HEK293 (cell line): ENCODE data around the gene CNTN2.

ENCODE experiments used
- CTCF ChIA-PET: fragments of 350-600 bp; formaldehyde crosslinking; extraction: SDS; loops from one replicate; lab custom pipeline; 2021; ENCODE audit warnings: antibody characterized with exemption; lab: Yijun Ruan, JAX
- POLR2A ChIA-PET: fragments of 300-600 bp; formaldehyde crosslinking; extraction: SDS; loops from one replicate; lab custom pipeline; 2020; ENCODE audit warnings: antibody characterized with exemption, inconsistent platforms; lab: Yijun Ruan, JAX
- H3K27ac ChIP-seq: fragments of 200-500 bp; sonication (Bioruptor generic); 2 replicates; pipeline ENCODE4 v1.5.1; 2014; ENCODE audit warnings: low read depth, low read length, control low read depth, inconsistent platforms; ENCODE audit errors: extremely low read depth
- H3K36me3 ChIP-seq, 2 experiments: fragments of 200-500 bp in 1 of 2; sonication (Bioruptor generic) in 1 of 2; 1 replicate in 1 of 2; 2 replicates in 1 of 2; pipeline ENCODE4 v1.5.1; 2014 to 2017; ENCODE audit warnings: inconsistent platforms in 2 of 2, low read length in 2 of 2; ENCODE audit not compliant: control insufficient read depth in 2 of 2, insufficient read depth in 1 of 2
- H3K4me1 ChIP-seq: fragments of 200-500 bp; sonication (Bioruptor generic); 2 replicates; pipeline ENCODE4 v1.5.1; 2014; ENCODE audit warnings: mild to moderate bottlenecking, low read length, inconsistent platforms; ENCODE audit not compliant: control insufficient read depth, insufficient read depth
- H3K4me3 ChIP-seq: 2 replicates; pipeline ENCODE4 v1.5.1; 2011; ENCODE audit warnings: low read depth, mild to moderate bottlenecking, control low read depth, low read length, moderate library complexity
- H3K9me3 ChIP-seq: fragments of 200-500 bp; sonication (Bioruptor generic); 2 replicates; pipeline ENCODE4 v1.5.1; 2014; ENCODE audit warnings: low read depth, low read length, inconsistent platforms; ENCODE audit not compliant: control insufficient read depth, insufficient read depth
- BCL11B ChIP-seq: fragments of 450-650 bp; formaldehyde crosslinking; IDR thresholded peaks from 2 replicates; pipeline ENCODE4 v1.5.1; 2016; ENCODE audit warnings: low read depth, missing biosample characterization, missing genetic modification characterization
- EGR2 ChIP-seq: fragments of 450-650 bp; formaldehyde crosslinking; IDR thresholded peaks from 2 replicates; pipeline ENCODE4 v1.5.1; 2016; ENCODE audit warnings: low read depth, missing biosample characterization, missing genetic modification characterization
- HIC1 ChIP-seq: fragments of 450-650 bp; formaldehyde crosslinking; IDR thresholded peaks from 2 replicates; pipeline ENCODE4 v1.5.1; 2016; ENCODE audit warnings: missing biosample characterization, missing genetic modification characterization
- KLF1 ChIP-seq: fragments of 450-650 bp; formaldehyde crosslinking; IDR thresholded peaks from 2 replicates; pipeline ENCODE4 v1.5.1; 2016; ENCODE audit warnings: missing biosample characterization, missing genetic modification characterization
- REPIN1 ChIP-seq: fragments of 450-650 bp; formaldehyde crosslinking; IDR thresholded peaks from 2 replicates; pipeline ENCODE4 v1.5.1; 2017; ENCODE audit warnings: missing biosample characterization, missing genetic modification characterization, low read depth
- SETDB1 ChIP-seq: IDR thresholded peaks from one replicate; pipeline ENCODE4 v1.6.1; 2017; ENCODE audit warnings: mild to moderate bottlenecking, low read length, moderate library complexity, mixed read lengths; ENCODE audit not compliant: insufficient read length
- SP3 ChIP-seq: fragments of 450-650 bp; formaldehyde crosslinking; IDR thresholded peaks from 2 replicates; pipeline ENCODE4 v1.5.1; 2016; ENCODE audit warnings: missing biosample characterization, missing genetic modification characterization
- ZFP3 ChIP-seq: fragments of 450-650 bp; formaldehyde crosslinking; IDR thresholded peaks from 2 replicates; pipeline ENCODE4 v1.5.1; 2016; ENCODE audit warnings: low read depth, missing biosample characterization, missing genetic modification characterization
- ZFP37 ChIP-seq: fragments of 450-650 bp; formaldehyde crosslinking; IDR thresholded peaks from 2 replicates; pipeline ENCODE4 v1.5.1; 2016; ENCODE audit warnings: missing biosample characterization, missing genetic modification characterization
- ZNF133 ChIP-seq: fragments of 450-650 bp; formaldehyde crosslinking; IDR thresholded peaks from 2 replicates; pipeline ENCODE4 v1.5.1; 2016; ENCODE audit warnings: missing biosample characterization, missing genetic modification characterization
- ZNF202 ChIP-seq: fragments of 450-650 bp; formaldehyde crosslinking; IDR thresholded peaks from 2 replicates; pipeline ENCODE4 v1.5.1; 2016; ENCODE audit warnings: missing biosample characterization, missing genetic modification characterization, borderline replicate concordance
- ZNF280D ChIP-seq: fragments of 450-650 bp; formaldehyde crosslinking; IDR thresholded peaks from 2 replicates; pipeline ENCODE4 v1.5.1; 2016; ENCODE audit warnings: missing biosample characterization, missing genetic modification characterization
- ZNF341 ChIP-seq: fragments of 450-650 bp; formaldehyde crosslinking; IDR thresholded peaks from 2 replicates; pipeline ENCODE4; 2016; ENCODE audit warnings: low read depth, missing biosample characterization, missing genetic modification characterization
- ZNF449 ChIP-seq: fragments of 450-650 bp; formaldehyde crosslinking; IDR thresholded peaks from 2 replicates; pipeline ENCODE4 v1.5.1; 2017; ENCODE audit warnings: missing biosample characterization, mild to moderate bottlenecking, missing genetic modification characterization, moderate library complexity
- ZNF529 ChIP-seq: fragments of 450-650 bp; formaldehyde crosslinking; IDR thresholded peaks from 2 replicates; pipeline ENCODE4 v1.5.1; 2017; ENCODE audit warnings: missing genetic modification characterization, missing biosample characterization; ENCODE audit not compliant: insufficient replicate concordance
- ZNF558 ChIP-seq: fragments of 450-650 bp; formaldehyde crosslinking; IDR thresholded peaks from 2 replicates; pipeline ENCODE4 v1.5.1; 2016; ENCODE audit warnings: missing biosample characterization, missing genetic modification characterization
- ZNF560 ChIP-seq: fragments of 450-650 bp; formaldehyde crosslinking; IDR thresholded peaks from 2 replicates; pipeline ENCODE4 v1.5.1; 2017; ENCODE audit warnings: missing biosample characterization, missing genetic modification characterization, borderline replicate concordance
- ZNF792 ChIP-seq: fragments of 450-650 bp; formaldehyde crosslinking; IDR thresholded peaks from 2 replicates; pipeline ENCODE4 v1.5.1; 2016; ENCODE audit warnings: missing biosample characterization, missing genetic modification characterization
- ZNF830 ChIP-seq: fragments of 450-650 bp; IDR thresholded peaks from 2 replicates; pipeline ENCODE4 v1.5.0; 2018; ENCODE audit warnings: missing biosample characterization, missing genetic modification characterization, low read depth, mild to moderate bottlenecking, moderate library complexity

CNTN2 gene

GRCh38 chr1:205020466-205020865, 22.5 kb upstream of the CNTN2 start (continued):
- TF ChIP-seq ZFP37, result no peak
- no peak for TF ChIP-seq ZFP3
- no peak for TF ChIP-seq HIC1 (tag by site-specific recombination)
- no peak for TF ChIP-seq SETDB1
- TF ChIP-seq ZNF341, result no peak
- TF ChIP-seq ZNF529, result no peak
- TF ChIP-seq ZNF792, result no peak
- TF ChIP-seq ZNF202 (tag by site-specific recombination), result no peak
- no peak for TF ChIP-seq ZNF830 (tag by site-specific recombination)

GRCh38 chr1:205024679-205025078, 18.3 kb upstream of the CNTN2 start:
- H3K4me1 ChIP-seq, result no peaks in the 10 kb centered on the region
- ChIA-PET POLR2A (interaction anchor here (1.1 kb wide), 1 partner anchor 11 kb away, joined by 3 read pairs; no protein-coding TSS in a partner anchor), CTCF (interaction anchor here (0.6 to 2.8 kb wide), 3 partner anchors 35 to 337 kb away, joined by 4 to 7 read pairs (median 7); no protein-coding TSS in a partner anchor)
- H3K4me3 ChIP-seq, result no peak overlapping the region
- TF ChIP-seq EGR2 (tag by site-specific recombination) (no peak), ZNF280D (tag by site-specific recombination) (no peak), KLF1 (tag by site-specific recombination) (no peak), ZNF558 (tag by site-specific recombination) (no peak), SP3 (tag by site-specific recombination) (no peak), ZNF830 (tag by site-specific recombination) (no peak), ZNF560 (tag by site-specific recombination) (no peak), REPIN1 (no peak), ZNF449 (tag by site-specific recombination) (no peak), BCL11B (tag by site-specific recombination) (no peak), ZNF133 (no peak)
- no peak overlapping the region for H3K27ac ChIP-seq
- H3K9me3 ChIP-seq, result no peaks in the 10 kb centered on the region
- no peaks in the 10 kb centered on the region for H3K36me3 ChIP-seq
